HG03442 (cell line): Measurements from ENCODE around the gene SMARCAD1.
A peak's percentile ranks its signal among the peaks of the same experiment; 100 is the strongest.

ENCODE experiments used
- ATAC-seq: cut with Tn5 transposase; IDR thresholded peaks from one replicate; pipeline ENCODE4 v1.9.1; 2021; ENCODE audit warnings: mild to moderate bottlenecking, moderate library complexity; ENCODE audit not compliant: unreplicated experiment

SMARCAD1 gene, protein sequence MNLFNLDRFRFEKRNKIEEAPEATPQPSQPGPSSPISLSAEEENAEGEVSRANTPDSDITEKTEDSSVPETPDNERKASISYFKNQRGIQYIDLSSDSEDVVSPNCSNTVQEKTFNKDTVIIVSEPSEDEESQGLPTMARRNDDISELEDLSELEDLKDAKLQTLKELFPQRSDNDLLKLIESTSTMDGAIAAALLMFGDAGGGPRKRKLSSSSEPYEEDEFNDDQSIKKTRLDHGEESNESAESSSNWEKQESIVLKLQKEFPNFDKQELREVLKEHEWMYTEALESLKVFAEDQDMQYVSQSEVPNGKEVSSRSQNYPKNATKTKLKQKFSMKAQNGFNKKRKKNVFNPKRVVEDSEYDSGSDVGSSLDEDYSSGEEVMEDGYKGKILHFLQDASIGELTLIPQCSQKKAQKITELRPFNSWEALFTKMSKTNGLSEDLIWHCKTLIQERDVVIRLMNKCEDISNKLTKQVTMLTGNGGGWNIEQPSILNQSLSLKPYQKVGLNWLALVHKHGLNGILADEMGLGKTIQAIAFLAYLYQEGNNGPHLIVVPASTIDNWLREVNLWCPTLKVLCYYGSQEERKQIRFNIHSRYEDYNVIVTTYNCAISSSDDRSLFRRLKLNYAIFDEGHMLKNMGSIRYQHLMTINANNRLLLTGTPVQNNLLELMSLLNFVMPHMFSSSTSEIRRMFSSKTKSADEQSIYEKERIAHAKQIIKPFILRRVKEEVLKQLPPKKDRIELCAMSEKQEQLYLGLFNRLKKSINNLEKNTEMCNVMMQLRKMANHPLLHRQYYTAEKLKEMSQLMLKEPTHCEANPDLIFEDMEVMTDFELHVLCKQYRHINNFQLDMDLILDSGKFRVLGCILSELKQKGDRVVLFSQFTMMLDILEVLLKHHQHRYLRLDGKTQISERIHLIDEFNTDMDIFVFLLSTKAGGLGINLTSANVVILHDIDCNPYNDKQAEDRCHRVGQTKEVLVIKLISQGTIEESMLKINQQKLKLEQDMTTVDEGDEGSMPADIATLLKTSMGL

DNA sequence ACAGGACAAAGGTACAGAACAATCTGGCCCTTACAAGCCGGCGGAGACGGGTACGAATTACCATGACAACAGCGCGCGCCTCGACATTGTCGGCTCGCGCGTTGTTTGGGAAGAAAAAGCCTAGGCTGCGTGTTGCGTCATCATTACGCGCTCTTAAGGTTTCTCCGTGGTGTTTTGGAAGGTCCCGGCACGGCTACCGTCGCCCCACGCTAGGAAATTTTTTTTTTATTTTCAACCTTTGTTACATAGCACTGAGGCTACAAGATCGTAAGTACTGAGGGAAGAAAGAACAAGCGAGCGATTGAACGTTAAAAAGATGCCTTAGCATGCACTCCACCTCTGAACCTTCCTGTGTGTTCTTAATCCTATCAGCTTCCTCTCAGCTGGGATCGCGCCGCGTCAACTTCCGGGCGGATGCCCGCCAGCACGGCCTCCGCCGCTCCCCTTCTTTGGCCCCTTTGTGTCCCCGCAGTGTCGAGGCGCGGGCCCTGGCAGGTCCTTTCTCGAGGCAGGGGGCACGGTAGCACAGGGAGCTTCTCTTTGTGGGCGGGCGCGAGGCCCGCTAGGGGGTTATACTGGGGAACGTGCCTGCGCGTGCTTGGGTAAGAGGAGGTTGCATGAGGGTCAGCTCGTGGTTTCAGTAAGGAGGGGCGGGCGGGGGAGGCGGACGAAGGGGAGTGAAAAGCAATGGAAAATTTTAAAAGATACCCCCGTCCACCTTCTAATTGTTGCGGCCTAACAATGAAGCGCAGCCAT, at the start of gene SMARCAD1:
TSS of gene SMARCAD1 (plus strand) at position 397 of the 756 bp plus-strand sequence. CDS start 530 bp downstream, outside the sequence.
- peak; percentile 93 for ATAC-seq

DNA sequence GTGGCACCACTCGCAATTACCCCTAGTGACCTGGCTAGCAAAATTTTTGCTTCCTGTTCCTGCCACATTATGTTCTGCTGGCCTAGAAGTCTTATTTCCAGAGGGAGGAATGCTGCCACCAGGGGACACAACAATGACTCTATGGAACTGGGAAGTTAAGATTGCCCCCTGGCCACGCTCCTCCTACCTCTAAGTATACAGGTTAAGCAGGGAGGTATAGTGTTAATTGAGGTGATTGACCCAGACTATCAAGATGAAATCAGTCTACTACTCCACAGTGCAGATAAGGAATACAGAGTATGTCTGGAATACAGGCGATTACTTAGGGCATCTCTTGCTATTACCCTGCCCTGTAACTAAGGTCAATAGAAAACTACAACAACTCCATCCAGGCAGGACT, 48.8 kb upstream of the SMARCAD1 start:
- ATAC-seq: no peak

DNA sequence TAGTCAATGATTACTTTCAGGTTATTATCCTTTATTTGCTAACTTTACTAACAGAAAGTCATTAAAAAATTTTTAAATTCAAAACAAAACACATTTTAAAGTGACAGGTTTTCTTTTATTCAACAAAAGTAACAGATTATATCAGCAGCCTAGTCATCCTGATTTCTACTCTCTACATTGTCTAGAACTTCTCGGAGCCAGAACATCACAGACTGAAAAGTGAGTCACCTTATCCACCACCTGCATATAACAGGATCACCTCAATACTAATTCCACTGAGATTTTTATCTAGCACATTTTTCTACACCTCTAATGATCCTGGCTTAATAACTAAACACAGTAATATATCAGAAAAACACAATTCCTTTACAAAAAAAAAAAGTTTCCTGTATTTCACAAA, 47.9 kb upstream of the SMARCAD1 start:
- ATAC-seq: no peak

DNA sequence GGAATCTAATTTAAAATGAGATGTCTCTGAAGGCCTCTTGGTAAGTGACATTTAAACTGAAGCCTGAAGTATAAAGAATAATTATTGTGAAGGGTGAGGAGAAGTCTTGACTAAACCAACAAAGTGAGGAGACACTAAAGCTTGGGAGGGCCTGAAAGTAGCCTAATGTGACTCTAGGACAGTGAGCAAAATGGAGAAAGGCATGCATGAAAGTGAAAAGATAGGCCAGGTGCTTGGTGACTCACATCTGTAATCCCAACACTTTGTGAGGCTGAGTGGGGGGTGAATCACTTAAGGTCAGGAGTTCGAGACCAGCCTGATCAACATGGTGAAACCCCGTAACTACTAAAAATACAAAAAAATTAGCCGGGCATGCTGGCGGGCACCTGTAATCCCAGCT, 46.9 kb upstream of the SMARCAD1 start:
- no peak for ATAC-seq

DNA sequence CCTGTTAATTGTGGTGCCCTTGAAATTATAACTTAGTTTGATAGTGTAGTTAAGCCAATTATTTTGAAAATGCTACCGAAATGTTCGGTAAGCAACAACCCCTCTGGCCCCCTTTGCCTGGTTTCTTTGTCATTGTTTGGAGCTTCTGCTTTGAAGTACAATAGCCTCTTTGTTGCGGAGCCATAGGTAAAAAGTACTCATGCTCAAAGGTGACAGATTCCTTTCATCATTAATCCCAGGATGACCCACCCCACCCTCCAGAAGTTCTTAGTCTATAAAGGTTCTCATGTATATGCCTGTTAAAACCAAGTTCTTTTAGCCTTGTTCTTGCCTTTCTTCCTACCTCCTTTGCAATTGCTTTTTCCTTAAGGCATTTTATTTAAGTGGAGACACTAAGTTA, 42.4 kb upstream of the SMARCAD1 start:
- ATAC-seq: no peak

DNA sequence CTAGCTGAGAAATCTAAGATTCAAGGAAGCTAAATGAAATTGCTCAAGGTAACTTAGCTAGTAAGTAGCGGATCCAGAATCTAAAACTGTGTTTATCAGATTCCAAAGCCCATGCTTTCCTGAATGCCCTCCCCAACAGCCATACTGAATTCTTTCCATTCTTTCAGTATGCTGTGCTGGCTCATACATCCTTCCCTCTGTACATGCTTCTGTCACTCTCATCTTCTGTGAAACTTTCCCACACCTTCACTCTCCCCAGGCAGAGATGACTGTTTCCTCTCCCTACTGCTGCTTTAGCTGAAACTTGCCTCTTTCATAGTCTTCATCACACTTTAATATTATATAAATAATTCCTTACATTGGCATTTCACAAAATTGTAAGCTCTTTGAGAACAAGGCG, 39.3 kb upstream of the SMARCAD1 start:
- ATAC-seq: no peak

DNA sequence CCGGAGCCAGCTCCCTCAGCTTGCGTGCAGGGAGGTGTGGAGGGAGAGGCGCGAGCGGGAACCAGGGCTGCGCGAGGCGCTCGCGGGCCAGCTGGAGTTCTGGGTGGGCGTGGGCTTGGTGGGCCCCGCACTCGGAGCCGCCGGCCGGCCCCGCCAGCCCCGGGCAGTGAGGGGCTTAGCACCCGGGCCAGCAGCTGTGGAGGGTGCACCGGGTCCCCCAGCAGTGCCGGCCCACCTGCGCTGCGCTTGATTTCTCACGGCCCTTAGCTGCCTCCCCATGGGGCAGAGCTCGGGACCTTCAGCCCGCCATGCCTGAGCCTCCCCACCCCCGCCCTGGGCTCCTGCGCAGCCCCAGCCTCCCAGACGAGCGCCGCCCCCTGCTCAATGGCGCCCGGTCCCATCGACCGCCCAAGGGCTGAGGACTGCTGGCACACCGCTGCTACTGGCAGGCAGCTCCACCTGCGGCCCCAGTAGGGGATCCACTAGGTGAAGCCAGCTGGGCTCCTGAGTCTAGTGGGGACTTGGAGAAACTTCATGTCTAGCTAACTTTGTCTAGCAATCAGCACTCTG, 37.8 kb upstream of the SMARCAD1 start:
- ATAC-seq: no peak

DNA sequence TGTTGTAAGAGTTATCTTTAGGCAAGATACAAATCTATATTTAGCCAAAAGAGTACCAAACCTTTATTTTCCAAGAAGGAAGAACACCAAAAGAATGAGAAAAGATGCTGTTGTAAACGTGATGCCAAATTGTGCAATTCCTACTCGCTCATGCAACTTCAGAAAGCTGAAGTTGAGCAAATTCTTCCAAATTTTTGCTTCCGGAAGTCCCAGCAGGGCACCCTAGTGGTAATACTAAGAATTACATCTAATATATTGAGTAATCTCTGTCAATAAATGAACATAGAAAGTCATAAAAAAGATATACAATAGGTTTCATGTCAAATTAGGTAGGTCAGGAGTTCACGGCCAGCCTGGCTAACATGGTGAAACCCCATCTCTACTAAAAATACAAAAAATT, 36.0 kb upstream of the SMARCAD1 start:
- ATAC-seq: no peak

DNA sequence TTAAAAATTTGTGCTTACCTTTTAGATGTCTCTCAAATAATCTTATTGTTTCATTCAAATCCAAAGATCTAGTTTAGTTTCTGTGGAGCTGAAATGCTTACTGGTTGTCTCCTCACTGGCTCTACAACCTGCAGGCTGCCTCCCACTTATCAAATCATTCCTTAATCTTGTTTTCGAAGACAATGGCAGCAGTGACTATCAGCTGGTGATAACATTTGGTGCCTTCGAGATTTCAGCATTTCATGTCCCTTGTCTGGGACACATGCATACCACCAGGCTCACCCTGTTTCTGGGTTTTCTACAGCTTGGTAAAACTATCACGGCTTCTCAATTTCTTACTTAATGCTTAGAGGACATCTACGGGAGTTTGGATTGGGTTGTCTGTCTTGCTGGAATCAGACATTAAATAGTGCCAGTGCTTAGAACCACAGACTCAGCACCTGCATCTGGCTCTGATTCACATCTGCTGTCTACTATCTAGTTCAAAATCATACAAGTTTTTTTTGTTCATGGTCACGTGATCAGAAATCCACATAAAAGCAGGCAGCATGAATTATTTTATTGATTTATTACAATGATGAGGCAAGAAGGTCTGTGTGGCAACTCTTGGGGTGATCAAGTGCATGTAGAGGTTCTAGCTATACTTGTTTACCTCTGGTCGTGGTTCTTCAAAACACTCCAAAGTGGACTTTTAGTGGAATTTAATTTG, 32.0 kb upstream of the SMARCAD1 start:
- no peak for ATAC-seq

DNA sequence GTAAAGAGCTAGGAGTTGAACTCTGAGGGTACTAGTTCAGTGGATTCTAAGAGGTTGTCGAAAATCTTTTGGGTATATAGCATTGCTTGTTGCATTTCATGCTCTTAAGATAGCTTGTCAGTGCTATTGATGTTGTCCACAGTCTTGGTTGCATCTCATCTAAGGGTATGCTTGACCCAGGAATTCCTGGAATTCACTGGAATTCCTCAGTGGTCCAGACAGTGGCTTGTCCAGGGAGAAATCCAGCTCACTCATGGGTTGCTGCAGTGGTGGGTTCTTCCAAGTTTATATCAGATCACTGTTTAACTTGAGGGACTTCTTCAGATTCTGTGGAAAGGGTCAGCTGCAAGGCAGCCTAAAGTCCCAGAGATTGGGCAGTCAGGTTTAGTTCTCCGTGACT, 29.8 kb upstream of the SMARCAD1 start:
- ATAC-seq: no peak

DNA sequence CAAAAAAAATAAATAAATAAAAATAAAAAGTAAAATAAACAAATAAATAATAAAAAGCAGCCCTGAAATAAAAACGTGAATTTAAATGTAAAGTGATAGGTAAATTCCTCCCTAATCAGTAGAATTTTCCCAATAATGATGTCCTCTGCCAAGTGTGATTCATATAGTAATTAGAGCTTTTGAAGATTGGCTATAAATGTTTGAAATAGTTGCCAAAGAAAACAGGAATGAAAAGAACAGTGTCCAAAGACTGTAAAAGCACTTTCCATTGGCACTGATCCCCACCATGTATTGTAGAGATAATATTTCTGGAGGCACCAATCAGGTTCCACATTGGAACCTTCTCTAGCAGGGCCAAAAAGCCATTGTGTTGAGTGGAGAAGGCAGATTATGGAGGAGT, 25.9 kb upstream of the SMARCAD1 start:
- ATAC-seq: no peak

DNA sequence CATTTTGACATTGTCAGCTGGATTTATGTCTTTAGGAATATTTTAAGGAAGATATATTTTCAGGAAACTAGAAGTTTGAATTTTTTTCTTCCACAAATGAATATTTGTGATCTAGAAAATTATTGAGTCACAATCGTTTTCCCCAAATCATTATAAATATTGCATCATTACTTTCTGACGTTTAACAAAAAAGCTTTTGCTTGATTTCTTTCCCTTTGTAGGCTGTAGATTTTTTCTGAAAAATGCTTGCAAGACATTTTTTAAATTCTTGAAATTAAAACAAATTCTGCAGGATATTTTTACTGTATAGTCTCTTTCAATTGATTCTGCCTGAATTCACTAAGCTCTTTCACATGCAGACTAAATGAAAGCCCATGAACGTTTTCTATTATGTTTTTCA, 4.9 kb upstream of the SMARCAD1 start:
- ATAC-seq: no peak

DNA sequence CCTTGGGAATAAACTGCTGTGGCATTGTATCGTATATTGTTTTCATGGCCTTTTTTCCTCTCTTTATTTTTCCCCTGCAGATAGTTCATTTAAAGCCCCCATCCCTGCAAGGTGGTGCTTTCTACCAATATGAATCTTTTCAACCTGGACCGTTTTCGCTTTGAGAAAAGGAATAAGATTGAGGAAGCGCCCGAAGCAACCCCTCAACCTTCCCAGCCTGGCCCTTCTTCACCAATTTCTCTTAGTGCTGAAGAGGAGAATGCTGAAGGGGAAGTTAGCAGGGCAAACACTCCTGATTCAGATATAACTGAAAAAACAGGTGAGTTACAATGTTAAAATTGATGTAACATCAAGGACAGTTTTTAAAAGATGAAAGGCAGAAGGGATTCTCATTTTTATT, 601 bp downstream of the SMARCAD1 start:
- ATAC-seq: no peak

DNA sequence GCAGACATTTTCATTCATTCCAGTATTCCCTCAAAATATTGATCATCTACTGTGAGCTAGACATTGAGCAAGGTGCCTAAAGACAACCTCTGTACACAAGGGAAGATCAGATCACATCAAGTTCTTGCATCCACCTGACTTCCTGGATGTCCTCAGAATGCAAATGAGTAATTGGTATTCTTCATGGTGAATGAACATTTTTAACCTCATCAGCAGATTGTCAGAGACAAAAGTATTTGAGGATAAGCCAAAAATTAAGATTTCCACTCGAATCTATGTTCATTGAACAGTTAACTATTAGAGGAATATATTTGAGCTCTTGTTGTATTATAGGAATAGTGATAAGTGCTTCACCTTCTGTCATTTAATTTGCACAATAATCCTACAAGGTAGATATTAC, 1.3 kb downstream of the SMARCAD1 start:
- no peak for ATAC-seq

DNA sequence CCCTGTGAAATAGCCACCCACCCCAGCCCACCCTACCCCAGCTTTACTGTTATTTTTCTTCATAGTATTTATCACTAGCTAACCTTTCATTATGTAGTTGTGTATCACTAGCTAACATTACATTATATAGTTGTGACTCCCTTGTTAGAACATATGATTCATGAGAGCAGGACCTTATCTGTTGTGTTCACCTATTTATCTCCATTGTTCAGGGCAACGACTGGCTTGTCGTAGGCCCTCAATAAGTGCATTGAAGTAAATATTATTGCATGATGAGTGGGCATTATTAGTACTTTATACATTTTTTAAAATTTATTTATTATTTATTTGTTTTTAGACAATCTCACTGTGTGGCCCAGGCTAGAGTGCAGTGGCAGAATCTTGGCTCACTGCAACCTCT, 4.2 kb downstream of the SMARCAD1 start:
- no peak for ATAC-seq

DNA sequence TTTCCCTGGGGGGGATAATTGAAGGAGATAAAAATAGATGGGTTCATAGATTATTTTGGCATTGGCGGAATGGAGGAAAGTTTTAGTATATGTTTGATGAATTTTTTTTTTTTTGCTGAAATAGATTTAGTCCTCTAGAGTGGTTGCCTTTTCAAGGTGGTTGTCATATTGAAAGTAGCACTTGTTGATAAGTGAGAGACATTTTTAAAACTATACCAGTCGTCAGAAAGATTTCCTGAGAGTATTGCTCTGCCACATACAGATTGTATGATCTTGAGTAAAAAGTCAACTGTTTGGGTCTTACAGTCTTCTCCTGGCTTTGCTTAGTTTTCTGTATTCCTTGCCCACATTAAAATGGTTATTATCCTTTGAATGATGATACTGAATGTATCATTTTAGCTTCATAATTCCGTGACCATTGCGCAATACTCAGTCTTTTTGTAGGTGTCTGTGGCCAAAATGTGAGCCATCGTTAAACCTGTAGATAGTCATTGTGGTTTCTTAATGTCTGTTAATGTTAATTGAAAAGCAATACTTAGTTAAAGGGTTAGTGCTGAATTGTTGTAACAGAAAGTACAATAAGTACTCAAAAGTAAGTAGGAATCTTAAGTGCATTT, 7.1 kb downstream of the SMARCAD1 start:
- ATAC-seq: peak; percentile 42

DNA sequence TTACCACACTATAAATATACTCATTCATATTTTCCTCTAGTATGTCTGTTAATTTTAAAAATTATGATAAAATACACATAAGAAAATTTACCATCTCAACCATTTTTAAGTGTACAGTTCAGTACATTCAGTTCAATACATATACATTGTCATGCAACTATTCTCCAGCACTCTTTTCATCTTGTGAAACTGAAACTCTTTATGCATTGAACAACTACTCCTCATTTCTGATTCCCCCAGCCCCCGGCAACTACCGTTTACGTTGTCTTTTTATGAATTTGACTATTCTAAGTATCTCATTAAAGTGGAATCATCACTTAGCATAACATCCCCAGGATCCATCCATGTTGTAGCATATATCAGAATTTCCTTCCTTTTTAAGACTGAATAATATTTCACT, 8.7 kb downstream of the SMARCAD1 start:
- no peak for ATAC-seq

DNA sequence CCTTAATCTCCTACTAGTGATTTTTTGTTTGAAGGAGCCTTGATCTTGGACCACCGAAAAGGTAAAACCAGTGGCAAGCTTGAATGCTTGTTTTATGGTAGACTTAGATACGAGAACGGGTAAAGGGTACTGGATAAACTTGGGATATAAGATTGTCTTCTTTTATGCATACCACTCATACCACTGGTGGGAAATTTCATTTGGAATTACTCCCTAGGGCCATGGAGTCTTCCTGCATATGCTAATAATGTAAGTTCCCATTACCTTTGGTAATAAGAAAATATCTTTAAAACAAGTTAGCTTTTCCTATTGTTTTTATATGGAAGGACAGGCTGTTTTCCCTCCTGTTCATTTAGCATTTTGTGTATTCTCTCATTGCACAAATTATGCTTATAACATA, 11.7 kb downstream of the SMARCAD1 start:
- ATAC-seq: no peak

DNA sequence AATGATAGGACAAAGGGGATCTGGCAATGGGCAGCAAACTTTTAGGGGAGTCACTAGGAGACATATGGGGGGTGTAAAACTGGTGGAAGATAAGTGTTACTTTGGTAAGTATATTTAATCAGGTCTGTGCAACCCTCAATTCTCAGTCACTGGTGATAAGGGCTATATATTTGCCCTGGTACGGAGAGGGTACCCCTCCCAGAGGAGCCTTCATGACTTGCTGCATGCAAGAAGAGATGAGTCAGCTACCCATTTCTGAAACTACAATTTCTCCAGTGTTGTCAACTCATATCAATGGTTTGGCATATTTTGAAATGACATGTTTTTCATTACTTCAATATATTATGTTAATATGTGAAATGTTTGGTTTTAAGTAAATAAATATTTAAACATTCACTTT, 14.3 kb downstream of the SMARCAD1 start:
- no peak for ATAC-seq

DNA sequence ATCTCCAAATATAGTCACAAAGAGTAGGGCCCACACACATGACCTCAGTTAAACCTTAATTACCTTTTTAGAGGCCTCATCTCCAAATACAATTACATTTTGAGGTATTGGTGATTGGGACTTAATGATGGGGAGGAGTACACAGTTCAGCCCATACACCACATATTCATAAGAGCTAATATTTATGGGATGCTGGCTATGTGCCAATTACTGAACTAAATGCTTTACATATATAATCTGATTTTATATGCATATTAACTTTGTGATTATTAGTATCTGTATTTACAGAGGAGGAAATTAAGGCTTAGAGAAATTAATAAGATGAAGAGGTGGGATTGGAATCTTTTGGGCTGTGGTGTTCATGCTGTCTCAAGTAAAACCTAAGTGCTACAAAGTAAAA, 17.8 kb downstream of the SMARCAD1 start:
- ATAC-seq: no peak
